Measurements from ENCODE around the gene ACSL3. TPM values are rescaled to one million over a fixed set of nuclear protein-coding genes. Genes with fewer than 3 reads are reported as not detected.
A peak's percentile ranks its signal among the peaks of the same experiment; 100 is the strongest.

The ACSL3 gene
- total RNA-seq, 1 experiment from 2014 or later = 98.5 TPM

DNA sequence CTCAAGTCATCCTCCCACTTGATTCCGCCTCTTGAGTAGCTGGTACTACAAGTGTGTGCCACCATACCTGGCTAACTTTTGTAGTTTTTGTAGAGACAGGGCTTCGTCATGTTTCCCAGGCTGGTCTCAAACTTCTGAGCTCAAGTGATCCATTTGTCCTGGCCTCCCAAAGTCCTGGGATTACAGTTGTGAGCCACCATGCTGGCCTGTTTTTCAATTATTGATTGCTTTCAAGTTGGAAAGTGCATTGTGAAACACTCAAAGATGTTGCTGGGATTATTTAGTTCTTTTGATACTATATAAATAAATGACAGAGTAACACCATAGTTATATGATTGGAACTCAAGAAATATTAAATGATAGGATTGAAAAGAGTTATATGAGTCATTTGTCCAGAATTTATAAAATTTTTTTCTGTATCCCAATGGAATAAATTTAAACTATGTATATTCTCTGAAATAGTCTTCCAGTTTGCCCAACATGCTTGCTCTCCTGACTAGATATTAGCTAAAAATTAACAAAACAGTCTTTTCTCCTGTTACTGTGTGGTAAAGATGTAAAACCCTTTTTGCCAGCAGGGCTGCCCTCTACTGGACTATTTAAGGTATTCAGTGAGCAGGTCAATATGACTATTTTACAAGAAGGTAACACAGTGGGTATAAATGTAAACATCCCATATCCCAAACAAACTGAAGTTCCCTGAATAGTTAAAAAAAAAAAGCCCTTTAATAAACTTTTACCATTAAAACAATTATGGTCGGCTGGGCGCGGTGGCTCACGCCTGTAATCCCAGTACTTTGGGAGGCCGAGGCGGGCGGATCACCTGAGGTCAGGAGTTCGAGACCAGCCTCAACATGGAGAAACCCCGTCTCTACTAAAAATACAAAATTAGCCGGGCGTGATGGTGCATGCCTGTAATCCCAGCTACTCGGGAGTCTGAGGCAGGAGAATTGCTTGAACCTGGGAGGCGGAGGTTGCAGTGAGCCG is 42.7 kb downstream of the ACSL3 start:
- H3K9ac ChIP-seq (ENCODE audit: low read length) = no peak overlapping the region
- H4K20me1 ChIP-seq (ENCODE audit: insufficient read depth, low read depth, low read length) = no peaks in the 10 kb centered on the region
- peak overlapping the region; percentile 38 for H3K27ac ChIP-seq (ENCODE audit: low read length)
- H3K4me2 ChIP-seq (ENCODE audit: low read depth, low read length, poor library complexity, severe bottlenecking) = no peak overlapping the region
- peak; percentile 86 for DNase-seq
- no peaks in the 10 kb centered on the region for H3K27me3 ChIP-seq (ENCODE audit: low read length)
- 0 out of 2 replicates have a peak, but pooled peaks cover 5% of the 10 kb centered on the region for H3K36me3 ChIP-seq (ENCODE audit: insufficient read depth, low read length)
- no peaks in the 10 kb centered on the region for H3K9me2 ChIP-seq (replicated peaks; ENCODE audit: insufficient read depth, low read length)
- no peak overlapping the region for H3K4me3 ChIP-seq (ENCODE audit: low read length)
- peaks cover 96% of the 10 kb centered on the region for H3K79me2 ChIP-seq (ENCODE audit: low read length)
- H3K4me1 ChIP-seq (ENCODE audit: low read length) = peaks cover 53% of the 10 kb centered on the region
- H2AFZ ChIP-seq (ENCODE audit: low read length) = no peak overlapping the region
- H3K9me3 ChIP-seq (ENCODE audit: low read length) = no peaks in the 10 kb centered on the region

GRCh38 chr2:222904557-222905258 is 43.9 kb downstream of the ACSL3 start:
- Histone ChIP-seq H2AFZ (ENCODE audit: low read length) (no peak overlapping the region), H3K4me2 (ENCODE audit: low read depth, low read length, poor library complexity, severe bottlenecking) (no peak overlapping the region), H3K9ac (ENCODE audit: low read length) (no peak overlapping the region), H3K9me2 (replicated peaks; ENCODE audit: insufficient read depth, low read length) (no peaks in the 10 kb centered on the region), H4K20me1 (ENCODE audit: insufficient read depth, low read depth, low read length) (no peaks in the 10 kb centered on the region), H3K36me3 (ENCODE audit: insufficient read depth, low read length) (0 out of 2 replicates have a peak, but pooled peaks cover 11% of the 10 kb centered on the region), H3K4me1 (ENCODE audit: low read length) (peaks cover 65% of the 10 kb centered on the region), H3K79me2 (ENCODE audit: low read length) (peaks cover 94% of the 10 kb centered on the region), H3K27me3 (ENCODE audit: low read length) (no peaks in the 10 kb centered on the region), H3K27ac (ENCODE audit: low read length) (no peak overlapping the region), H3K4me3 (ENCODE audit: low read length) (no peak overlapping the region), H3K9me3 (ENCODE audit: low read length) (no peaks in the 10 kb centered on the region)
- no peak for DNase-seq

- Histone ChIP-seq H3K4me1 (ENCODE audit: low read length) (peaks cover 83% of the 10 kb centered on the region), H3K27me3 (ENCODE audit: low read length) (no peaks in the 10 kb centered on the region), H4K20me1 (ENCODE audit: insufficient read depth, low read depth, low read length) (no peaks in the 10 kb centered on the region), H3K9me2 (replicated peaks; ENCODE audit: insufficient read depth, low read length) (no peaks in the 10 kb centered on the region), H3K9ac (ENCODE audit: low read length) (no peak overlapping the region), H3K9me3 (ENCODE audit: low read length) (no peaks in the 10 kb centered on the region), H3K79me2 (ENCODE audit: low read length) (peaks cover 77% of the 10 kb centered on the region), H3K36me3 (ENCODE audit: insufficient read depth, low read length) (0 out of 2 replicates have a peak, but pooled peaks cover 11% of the 10 kb centered on the region), H3K4me3 (ENCODE audit: low read length) (no peak overlapping the region), H3K27ac (ENCODE audit: low read length) (peak overlapping the region; percentile 99), H2AFZ (ENCODE audit: low read length) (no peak overlapping the region), H3K4me2 (ENCODE audit: low read depth, low read length, poor library complexity, severe bottlenecking) (no peak overlapping the region)
- DNase-seq = no peak
Observed at GRCh38 chr2:222907048-222907447, 46.2 kb downstream of the ACSL3 start.

GRCh38 chr2:222907790-222908441 is 47.1 kb downstream of the ACSL3 start:
- Histone ChIP-seq H3K27me3 (ENCODE audit: low read length) (no peaks in the 10 kb centered on the region), H3K4me1 (ENCODE audit: low read length) (peaks cover 87% of the 10 kb centered on the region), H3K9me2 (replicated peaks; ENCODE audit: insufficient read depth, low read length) (no peaks in the 10 kb centered on the region), H2AFZ (ENCODE audit: low read length) (no peak overlapping the region), H3K4me2 (ENCODE audit: low read depth, low read length, poor library complexity, severe bottlenecking) (peak overlapping the region; percentile 97), H4K20me1 (ENCODE audit: insufficient read depth, low read depth, low read length) (no peaks in the 10 kb centered on the region), H3K36me3 (ENCODE audit: insufficient read depth, low read length) (0 out of 2 replicates have a peak, but pooled peaks cover 11% of the 10 kb centered on the region), H3K9ac (ENCODE audit: low read length) (peak overlapping the region; percentile 27; the same call in 1 of the 2 replicates), H3K79me2 (ENCODE audit: low read length) (peaks cover 73% of the 10 kb centered on the region), H3K4me3 (ENCODE audit: low read length) (peak overlapping the region; percentile 33; the same call in 1 of the 2 replicates), H3K27ac (ENCODE audit: low read length) (peak overlapping the region; percentile 99), H3K9me3 (ENCODE audit: low read length) (no peaks in the 10 kb centered on the region)
- no peak for DNase-seq

GRCh38 chr2:222909286-222909685 is 48.5 kb downstream of the ACSL3 start:
- no peaks in the 10 kb centered on the region for H4K20me1 ChIP-seq (ENCODE audit: insufficient read depth, low read depth, low read length)
- peak overlapping the region; percentile 99 for H3K27ac ChIP-seq (ENCODE audit: low read length)
- DNase-seq = no peak
- H3K9me3 ChIP-seq (ENCODE audit: low read length) = no peaks in the 10 kb centered on the region
- peak overlapping the region; percentile 97 for H3K4me2 ChIP-seq (ENCODE audit: low read depth, low read length, poor library complexity, severe bottlenecking)
- H3K9me2 ChIP-seq (replicated peaks; ENCODE audit: insufficient read depth, low read length) = no peaks in the 10 kb centered on the region
- peaks cover 94% of the 10 kb centered on the region for H3K4me1 ChIP-seq (ENCODE audit: low read length)
- H3K27me3 ChIP-seq (ENCODE audit: low read length) = no peaks in the 10 kb centered on the region
- H3K36me3 ChIP-seq (ENCODE audit: insufficient read depth, low read length) = 0 out of 2 replicates have a peak, but pooled peaks cover 11% of the 10 kb centered on the region
- no peak overlapping the region for H2AFZ ChIP-seq (ENCODE audit: low read length)
- peak overlapping the region; percentile 41 for H3K9ac ChIP-seq (ENCODE audit: low read length)
- peak overlapping the region; percentile 30 for H3K4me3 ChIP-seq (ENCODE audit: low read length)
- peaks cover 74% of the 10 kb centered on the region for H3K79me2 ChIP-seq (ENCODE audit: low read length)

DNA sequence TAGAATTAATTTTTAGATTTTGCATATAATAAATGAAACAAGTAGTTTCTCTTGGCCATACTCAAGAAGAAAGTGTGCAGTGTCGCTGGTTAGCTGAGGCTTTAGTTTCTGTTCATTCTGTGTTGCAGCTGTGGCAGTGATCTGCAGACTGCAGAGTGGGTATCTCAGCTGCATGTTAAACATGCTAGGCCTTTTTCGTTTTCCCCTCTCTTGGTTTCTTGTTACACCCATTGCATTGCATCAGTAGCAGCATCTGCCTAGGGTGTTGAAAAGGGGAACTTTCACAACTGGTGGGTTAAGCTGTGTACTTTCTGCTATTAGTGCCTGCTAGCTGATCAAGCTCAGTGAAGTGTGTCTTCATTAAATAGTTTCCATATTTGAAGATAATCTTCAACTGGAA is 51.3 kb downstream of the ACSL3 start:
- H3K4me2 ChIP-seq (ENCODE audit: low read depth, low read length, poor library complexity, severe bottlenecking) = peak overlapping the region; percentile 97
- H3K4me1 ChIP-seq (ENCODE audit: low read length) = peaks cover 84% of the 10 kb centered on the region
- DNase-seq = peak; percentile 97
- H2AFZ ChIP-seq (ENCODE audit: low read length) = no peak overlapping the region
- peak overlapping the region; percentile 77 for H3K9ac ChIP-seq (ENCODE audit: low read length)
- H3K27me3 ChIP-seq (ENCODE audit: low read length) = no peaks in the 10 kb centered on the region
- 0 out of 2 replicates have a peak, but pooled peaks cover 5% of the 10 kb centered on the region for H3K36me3 ChIP-seq (ENCODE audit: insufficient read depth, low read length)
- peak overlapping the region; percentile 66 for H3K4me3 ChIP-seq (ENCODE audit: low read length)
- H3K79me2 ChIP-seq (ENCODE audit: low read length) = peaks cover 72% of the 10 kb centered on the region
- H3K27ac ChIP-seq (ENCODE audit: low read length) = peak overlapping the region; percentile 99
- H4K20me1 ChIP-seq (ENCODE audit: insufficient read depth, low read depth, low read length) = no peaks in the 10 kb centered on the region
- H3K9me3 ChIP-seq (ENCODE audit: low read length) = no peaks in the 10 kb centered on the region
- no peaks in the 10 kb centered on the region for H3K9me2 ChIP-seq (replicated peaks; ENCODE audit: insufficient read depth, low read length)

GRCh38 chr2:222912776-222913175 is 51.9 kb downstream of the ACSL3 start:
- peaks cover 5% of the 10 kb centered on the region; the same call in 1 of the 2 replicates for H3K36me3 ChIP-seq (ENCODE audit: insufficient read depth, low read length)
- no peaks in the 10 kb centered on the region for H3K9me2 ChIP-seq (replicated peaks; ENCODE audit: insufficient read depth, low read length)
- H3K9me3 ChIP-seq (ENCODE audit: low read length) = no peaks in the 10 kb centered on the region
- H3K79me2 ChIP-seq (ENCODE audit: low read length) = peaks cover 71% of the 10 kb centered on the region
- H3K9ac ChIP-seq (ENCODE audit: low read length) = peak overlapping the region; percentile 77
- peak overlapping the region; percentile 99 for H3K27ac ChIP-seq (ENCODE audit: low read length)
- H3K27me3 ChIP-seq (ENCODE audit: low read length) = no peaks in the 10 kb centered on the region
- H2AFZ ChIP-seq (ENCODE audit: low read length) = no peak overlapping the region
- H3K4me1 ChIP-seq (ENCODE audit: low read length) = peaks cover 80% of the 10 kb centered on the region
- H3K4me2 ChIP-seq (ENCODE audit: low read depth, low read length, poor library complexity, severe bottlenecking) = peak overlapping the region; percentile 97
- peak overlapping the region; percentile 66 for H3K4me3 ChIP-seq (ENCODE audit: low read length)
- peak; percentile 62 for DNase-seq
- H4K20me1 ChIP-seq (ENCODE audit: insufficient read depth, low read depth, low read length) = no peaks in the 10 kb centered on the region

All from Karpas-422 (cell line).